Spleen (tissue), 7 donors: ENCODE results near the gene SERPINE1.

Source experiments
- CTCF ChIP-seq, 11 experiments: fragments of 200-600 bp in 7 of 11; fragments of 450-650 bp in 4 of 11; sonication (generic) in 4 of 11; IDR thresholded peaks in 8 of 11; conservative IDR thresholded peaks in 3 of 11; 1 replicate in 7 of 11; 2 replicates in 4 of 11; pipeline versions ENCODE4 v1.4.0 to v1.8.0; 2016 to 2021; ENCODE audit warnings: antibody characterized with exemption in 11 of 11, inconsistent platforms in 4 of 11, mild to moderate bottlenecking in 1 of 11
- POLR2A ChIP-seq, 3 donors: fragments of 450-650 bp; IDR thresholded peaks; one replicate each; pipeline ENCODE4 v1.5.1; 2017; ENCODE audit warnings: antibody characterized with exemption in 3 of 3, mild to moderate bottlenecking in 1 of 3
- donor health status: DM: no; HTN: no; CAD: no; lungs with moderate emphysema.
- donor health status: DM: no; HTN: no; CAD: no.
- donor health status: DM: no; HTN: no; CAD: no.

- TF ChIP-seq CTCF (IDR thresholded peaks at IDR 0.05 in 8 of 11, conservative IDR thresholded peaks at IDR 0.05 in 3 of 11) (no peak), POLR2A (IDR thresholded peaks at IDR 0.05) (no peak)
Measured at GRCh38 chr7:101185258-101185839, 58.4 kb downstream of the SERPINE1 start.
